B cell (primary cell): Measurements from ENCODE around the gene FBXO10. TPM values are rescaled to one million over a fixed set of nuclear protein-coding genes. Genes with fewer than 3 reads are reported as not detected.

Experiments used
- ATAC-seq: fragments of 200-7000 bp; cut with Tn5 transposase; one replicate; pipeline ENCODE4 v1.10.0; 2021; ENCODE audit warnings: low read depth, mild to moderate bottlenecking, moderate number of reproducible peaks, moderate library complexity
- CTCF ChIA-PET: fragments of 350-600 bp; sonication (Branson Sonifier 250); formaldehyde crosslinking; loops from one replicate; lab custom pipeline; 2021; ENCODE audit warnings: antibody characterized with exemption, inconsistent platforms; lab: Charles Lee
- POLR2A ChIA-PET: fragments of 350-600 bp; sonication (Branson Sonifier 250); formaldehyde crosslinking; loops from one replicate; lab custom pipeline; 2021; ENCODE audit warnings: antibody characterized with exemption; lab: Charles Lee
- DNase-seq: peaks from one replicate; pipeline ENCODE4 v3.0.0; 2013
- H2AFZ ChIP-seq: 2 replicates; pipeline ENCODE4 v1.6.1; 2012; ENCODE audit warnings: mild to moderate bottlenecking, low read depth, low read length; ENCODE audit not compliant: insufficient read depth, poor library complexity, severe bottlenecking
- H3K27ac ChIP-seq, 2 donors: 1 replicate in 1 of 2; 2 replicates in 1 of 2; pipeline ENCODE4 v1.5.1; 2012 to 2013; ENCODE audit warnings: low read length in 2 of 2, mild to moderate bottlenecking in 2 of 2, moderate library complexity in 1 of 2
- H3K27me3 ChIP-seq, 4 experiments: fragments of 200-600 bp in 1 of 4; sonication (generic) in 1 of 4; replicated peaks in 1 of 4; 1 replicate in 2 of 4; 2 replicates in 2 of 4; pipeline versions ENCODE4 v1.6.1 to v1.7.0; 2013 to 2016; ENCODE audit warnings: low read length in 3 of 4, mild to moderate bottlenecking in 2 of 4, mixed read lengths in 1 of 4, moderate library complexity in 1 of 4; ENCODE audit not compliant: insufficient read depth in 4 of 4, control insufficient read depth in 3 of 4; ENCODE audit errors: control extremely low read depth in 1 of 4
- H3K36me3 ChIP-seq, 2 experiments: replicated peaks in 1 of 2; 1 replicate in 1 of 2; 2 replicates in 1 of 2; pipeline versions ENCODE4 v1.6.1 to v1.7.1; 2013; ENCODE audit warnings: low read length in 1 of 2; ENCODE audit not compliant: insufficient read depth in 2 of 2, control insufficient read depth in 1 of 2; ENCODE audit errors: control extremely low read depth in 1 of 2, extremely low read depth in 1 of 2
- H3K4me1 ChIP-seq, 2 donors: fragments of 200-600 bp in 1 of 2; sonication (generic) in 1 of 2; 1 replicate in 1 of 2; 2 replicates in 1 of 2; pipeline versions ENCODE4 v1.5.1 to v1.6.1; 2013 to 2017; ENCODE audit warnings: low read length in 2 of 2; ENCODE audit not compliant: control insufficient read depth in 2 of 2, insufficient read depth in 2 of 2
- H3K4me2 ChIP-seq: replicated peaks from 2 replicates; pipeline ENCODE3; 2012; ENCODE audit warnings: mild to moderate bottlenecking, low read depth, low read length; ENCODE audit not compliant: poor library complexity, severe bottlenecking
- H3K4me3 ChIP-seq, 5 experiments: fragments of 200-600 bp in 1 of 5; sonication (generic) in 1 of 5; 1 replicate in 3 of 5; 2 replicates in 2 of 5; pipeline versions ENCODE4 v1.5.1 to v1.7.0; 2011 to 2016; ENCODE audit warnings: low read length in 4 of 5, mild to moderate bottlenecking in 4 of 5, low read depth in 2 of 5, control low read depth in 1 of 5, moderate library complexity in 1 of 5; ENCODE audit not compliant: insufficient read depth in 1 of 5; ENCODE audit errors: control extremely low read depth in 1 of 5, extremely low read depth in 1 of 5
- H3K79me2 ChIP-seq: fragments of 200-600 bp; sonication (generic); one replicate; pipeline ENCODE4 v1.6.0; 2016; ENCODE audit warnings: low read length; ENCODE audit not compliant: control insufficient read depth, insufficient read depth
- H3K9ac ChIP-seq: fragments of 200-600 bp; sonication (generic); 2 replicates; pipeline ENCODE4 v1.6.1; 2017; ENCODE audit warnings: mild to moderate bottlenecking, low read length, moderate library complexity
- H3K9me3 ChIP-seq, 3 donors: one replicate each; pipeline versions ENCODE4 v1.6.1 to v1.7.1; 2013; ENCODE audit warnings: low read length in 2 of 3; ENCODE audit not compliant: control insufficient read depth in 2 of 3, insufficient read depth in 1 of 3; ENCODE audit errors: control extremely low read depth in 1 of 3
- H4K20me1 ChIP-seq: 2 replicates; pipeline ENCODE4 v1.6.0; 2012; ENCODE audit warnings: mild to moderate bottlenecking, low read length; ENCODE audit not compliant: insufficient read depth, control insufficient read depth, poor library complexity, severe bottlenecking
- H3K27ac Mint-ChIP-seq: one replicate; pipeline ENCODE4 v1.8.0; 2021; ENCODE audit warnings: mixed read lengths
- H3K27me3 Mint-ChIP-seq: one replicate; pipeline ENCODE4 v1.8.0; 2021; ENCODE audit warnings: mixed read lengths
- H3K4me1 Mint-ChIP-seq: one replicate; pipeline ENCODE4 v1.8.0; 2021; ENCODE audit warnings: mixed read lengths
- H3K4me3 Mint-ChIP-seq: one replicate; pipeline ENCODE4 v1.8.0; 2021; ENCODE audit warnings: mixed read lengths
- H3K9me3 Mint-ChIP-seq: one replicate; pipeline ENCODE4 v1.8.0; 2022; ENCODE audit warnings: mixed read lengths; ENCODE audit not compliant: insufficient read depth
- EZH2 ChIP-seq: IDR thresholded peaks from 2 replicates; pipeline ENCODE4 v1.6.1; 2012; ENCODE audit warnings: borderline replicate concordance, low read depth, mild to moderate bottlenecking, moderate library complexity, low read length; ENCODE audit not compliant: insufficient read depth, poor library complexity, severe bottlenecking
- WGBS: methylation state at CpG from one replicate; pipeline ENCODE4 v1.1.5; 2013; ENCODE audit warnings: missing lambda C conversion rate; ENCODE audit not compliant: insufficient coverage; 5-methylcytosine and 5-hydroxymethylcytosine counted together
- intact Hi-C: fragments of 100-400 bp; cut with micrococcal nuclease; formaldehyde crosslinking; loops from one replicate; pipeline ENCODE4 v1.10.0; 2022
- polyA plus RNA-seq: library from polyadenylated mRNA; depleted of rRNA; stranded (reverse); fragments of >200 nt; gene quantifications from 2 replicates; pipeline ENCODE4 v1.2.3, GENCODE V29; 2012
- total RNA-seq, 2 donors: library from RNA; stranded (reverse); fragments of 120-200 nt in 1 of 2; gene quantifications; 1 replicate in 1 of 2; 2 replicates in 1 of 2; pipeline versions ENCODE4 v1.2.3 to v1.2.4, GENCODE V29; 2013 to 2022
- TF ChIP-seq, protein P1 (sequence below): fragments of 200-600 bp; IDR thresholded peaks from one replicate; pipeline ENCODE4 v1.8.0; 2022; ENCODE audit warnings: antibody characterized with exemption, mild to moderate bottlenecking

The FBXO10 gene
- total and polyA plus RNA-seq, 2 donors (not counting 1 experiment from before 2014, with no cell fraction given) = 18.6 to 67.3 TPM

GRCh38 chr9:37620396-37620795 lies 44.2 kb upstream of the FBXO10 start:
- Histone ChIP-seq H3K79me2 (no peaks in the 10 kb centered on the region), H3K27me3 (no peaks in the 10 kb centered on the region), H3K27ac (no peak overlapping the region), H4K20me1 (no peaks in the 10 kb centered on the region), H3K4me1 (no peaks in the 10 kb centered on the region), H3K9me3 (no peaks in the 10 kb centered on the region), H3K4me3 (no peak overlapping the region), H3K4me2 (no peak overlapping the region), H3K9ac (no peak overlapping the region), H3K36me3 (no peaks in the 10 kb centered on the region), H2AFZ (no peak overlapping the region)
- ATAC-seq (no peak), DNase-seq (no peak)
- Mint-ChIP-seq H3K4me3 (no peak overlapping the region), H3K4me1 (no peaks in the 10 kb centered on the region), H3K9me3 (no peaks in the 10 kb centered on the region), H3K27me3 (peaks cover 4% of the 10 kb centered on the region), H3K27ac (no peak overlapping the region)
- WGBS = no CpG with 5 or more reads among the region's 1 CpG
- TF ChIP-seq, protein P1, sequence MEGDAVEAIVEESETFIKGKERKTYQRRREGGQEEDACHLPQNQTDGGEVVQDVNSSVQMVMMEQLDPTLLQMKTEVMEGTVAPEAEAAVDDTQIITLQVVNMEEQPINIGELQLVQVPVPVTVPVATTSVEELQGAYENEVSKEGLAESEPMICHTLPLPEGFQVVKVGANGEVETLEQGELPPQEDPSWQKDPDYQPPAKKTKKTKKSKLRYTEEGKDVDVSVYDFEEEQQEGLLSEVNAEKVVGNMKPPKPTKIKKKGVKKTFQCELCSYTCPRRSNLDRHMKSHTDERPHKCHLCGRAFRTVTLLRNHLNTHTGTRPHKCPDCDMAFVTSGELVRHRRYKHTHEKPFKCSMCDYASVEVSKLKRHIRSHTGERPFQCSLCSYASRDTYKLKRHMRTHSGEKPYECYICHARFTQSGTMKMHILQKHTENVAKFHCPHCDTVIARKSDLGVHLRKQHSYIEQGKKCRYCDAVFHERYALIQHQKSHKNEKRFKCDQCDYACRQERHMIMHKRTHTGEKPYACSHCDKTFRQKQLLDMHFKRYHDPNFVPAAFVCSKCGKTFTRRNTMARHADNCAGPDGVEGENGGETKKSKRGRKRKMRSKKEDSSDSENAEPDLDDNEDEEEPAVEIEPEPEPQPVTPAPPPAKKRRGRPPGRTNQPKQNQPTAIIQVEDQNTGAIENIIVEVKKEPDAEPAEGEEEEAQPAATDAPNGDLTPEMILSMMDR = no peak
- no peak for TF ChIP-seq EZH2
- CTCF ChIA-PET = no interaction called here
- intact Hi-C loops = no loop called here
- POLR2A ChIA-PET = no interaction called here

- WGBS = 100% methylated on average over 2 of the region's 3 CpGs
- Mint-ChIP-seq H3K4me1 (no peaks in the 10 kb centered on the region), H3K27me3 (peaks cover 4% of the 10 kb centered on the region), H3K27ac (no peak overlapping the region), H3K4me3 (no peak overlapping the region), H3K9me3 (no peaks in the 10 kb centered on the region)
- no peaks in the 10 kb centered on the region for H3K27me3 ChIP-seq
- intact Hi-C loops = no loop called here
- H3K27ac ChIP-seq = no peak overlapping the region
- H4K20me1 ChIP-seq = no peaks in the 10 kb centered on the region
- no peaks in the 10 kb centered on the region for H3K36me3 ChIP-seq
- ATAC-seq (no peak), DNase-seq (no peak)
- no peaks in the 10 kb centered on the region for H3K79me2 ChIP-seq
- TF ChIP-seq EZH2 = no peak
- H3K4me3 ChIP-seq = no peak overlapping the region
- H2AFZ ChIP-seq = no peak overlapping the region
- CTCF ChIA-PET = no interaction called here
- H3K4me1 ChIP-seq = no peaks in the 10 kb centered on the region
- no peak overlapping the region for H3K9ac ChIP-seq
- POLR2A ChIA-PET = no interaction called here
- H3K9me3 ChIP-seq = no peaks in the 10 kb centered on the region
- no peak overlapping the region for H3K4me2 ChIP-seq
Observed at GRCh38 chr9:37619806-37620205, 43.6 kb upstream of the FBXO10 start.
